Breast epithelium (tissue), 4 donors: ENCODE results near the gene SNRK. TPM values are rescaled to one million over a fixed set of nuclear protein-coding genes. Genes with fewer than 3 reads are reported as not detected.

Experiments used
- DNase-seq, 2 donors: peaks; one replicate each; pipeline ENCODE4 v3.0.0-alpha.2; 2019; ENCODE audit warnings: low spot score in 2 of 2
- H3K27ac ChIP-seq, 2 donors: fragments of 200-600 bp; sonication (generic) in 1 of 2; one replicate each; pipeline ENCODE4 v1.5.1; 2016 to 2019; ENCODE audit warnings: mild to moderate bottlenecking in 1 of 2
- H3K27me3 ChIP-seq, 2 donors: fragments of 200-600 bp; sonication (generic) in 1 of 2; one replicate each; pipeline versions ENCODE4 v1.5.1 to v1.6.0; 2017 to 2019; ENCODE audit warnings: control low read depth in 1 of 2, mild to moderate bottlenecking in 1 of 2
- H3K36me3 ChIP-seq: fragments of 200-600 bp; one replicate; pipeline ENCODE4 v1.5.1; 2019
- H3K4me1 ChIP-seq, 2 donors: fragments of 200-600 bp; sonication (generic); one replicate each; pipeline ENCODE4 v1.5.1; 2016 to 2019; ENCODE audit warnings: control low read depth in 1 of 2
- H3K4me3 ChIP-seq, 3 donors: fragments of 200-600 bp; sonication (generic); 1 replicate in 2 of 3; 2 replicates in 1 of 3; pipeline ENCODE4 v1.5.1; 2016 to 2019; ENCODE audit warnings: mild to moderate bottlenecking in 3 of 3, moderate library complexity in 2 of 3
- H3K9me3 ChIP-seq, 2 donors: fragments of 200-600 bp; sonication (generic) in 1 of 2; one replicate each; pipeline ENCODE4 v1.5.1; 2016 to 2019; ENCODE audit warnings: control low read depth in 1 of 2
- POLR2A ChIP-seq: fragments of 450-650 bp; IDR thresholded peaks from one replicate; pipeline ENCODE4 v1.6.1; 2016; ENCODE audit warnings: antibody characterized with exemption, mild to moderate bottlenecking, moderate library complexity
- POLR2AphosphoS5 ChIP-seq, 3 donors: sonication (generic); formaldehyde crosslinking; IDR thresholded peaks; one replicate each; pipeline ENCODE4 v1.6.1; 2017; ENCODE audit warnings: antibody characterized with exemption in 3 of 3
- intact Hi-C: fragments of 100-400 bp; cut with DNase I; formaldehyde crosslinking; loops from one replicate; pipeline ENCODE4 v1.15.1; 2023; ENCODE audit warnings: low total_unique reads
- total RNA-seq, 3 donors: library from RNA; depleted of rRNA; stranded (reverse); fragments of >200 nt; gene quantifications; one replicate each; pipeline ENCODE4 v1.1.0, GENCODE V29; 2016
- TF ChIP-seq, protein P1 (sequence below), 3 donors: fragments of 450-650 bp; IDR thresholded peaks; one replicate each; pipeline ENCODE4 v1.5.1; 2016 to 2017; ENCODE audit warnings: antibody characterized with exemption in 3 of 3, mild to moderate bottlenecking in 3 of 3, moderate library complexity in 3 of 3

SNRK gene
- total RNA-seq, 3 donors from 2014 or later, result 52.0 to 84.9 (median 72.8) TPM

DNA sequence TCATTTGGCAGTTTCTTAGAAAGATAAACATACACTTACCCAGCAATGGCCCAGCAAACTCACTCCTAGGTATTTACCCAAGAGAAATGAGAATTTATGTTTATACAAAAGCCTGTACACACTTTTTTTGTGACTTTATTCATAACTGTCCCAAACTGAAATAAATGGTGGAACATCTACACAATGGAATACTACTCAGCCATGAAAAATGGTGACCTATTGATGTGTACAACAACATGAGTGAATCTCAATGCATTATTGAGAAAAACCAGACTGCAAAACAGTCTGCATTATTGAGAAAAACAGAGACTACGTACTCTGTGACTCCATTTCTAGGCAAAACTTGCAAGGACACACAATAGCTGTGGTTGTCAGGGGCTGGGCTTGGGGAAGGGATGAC is 37.2 kb downstream of the SNRK start:
- Histone ChIP-seq H3K9me3 (no peaks in the 10 kb centered on the region), H3K4me3 (no peak overlapping the region), H3K27ac (no peak overlapping the region), H3K27me3 (no peaks in the 10 kb centered on the region), H3K4me1 (peaks cover 0 to 12% of the 10 kb centered on the region in 2 donors), H3K36me3 (no peaks in the 10 kb centered on the region)
- intact Hi-C loops, result no loop called here
- DNase-seq, result no peak
- TF ChIP-seq POLR2AphosphoS5 (IDR thresholded peaks at IDR 0.05) (no peak), POLR2A (no peak)
- TF ChIP-seq, protein P1, sequence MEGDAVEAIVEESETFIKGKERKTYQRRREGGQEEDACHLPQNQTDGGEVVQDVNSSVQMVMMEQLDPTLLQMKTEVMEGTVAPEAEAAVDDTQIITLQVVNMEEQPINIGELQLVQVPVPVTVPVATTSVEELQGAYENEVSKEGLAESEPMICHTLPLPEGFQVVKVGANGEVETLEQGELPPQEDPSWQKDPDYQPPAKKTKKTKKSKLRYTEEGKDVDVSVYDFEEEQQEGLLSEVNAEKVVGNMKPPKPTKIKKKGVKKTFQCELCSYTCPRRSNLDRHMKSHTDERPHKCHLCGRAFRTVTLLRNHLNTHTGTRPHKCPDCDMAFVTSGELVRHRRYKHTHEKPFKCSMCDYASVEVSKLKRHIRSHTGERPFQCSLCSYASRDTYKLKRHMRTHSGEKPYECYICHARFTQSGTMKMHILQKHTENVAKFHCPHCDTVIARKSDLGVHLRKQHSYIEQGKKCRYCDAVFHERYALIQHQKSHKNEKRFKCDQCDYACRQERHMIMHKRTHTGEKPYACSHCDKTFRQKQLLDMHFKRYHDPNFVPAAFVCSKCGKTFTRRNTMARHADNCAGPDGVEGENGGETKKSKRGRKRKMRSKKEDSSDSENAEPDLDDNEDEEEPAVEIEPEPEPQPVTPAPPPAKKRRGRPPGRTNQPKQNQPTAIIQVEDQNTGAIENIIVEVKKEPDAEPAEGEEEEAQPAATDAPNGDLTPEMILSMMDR (IDR thresholded peaks at IDR 0.05), result no peak

DNA sequence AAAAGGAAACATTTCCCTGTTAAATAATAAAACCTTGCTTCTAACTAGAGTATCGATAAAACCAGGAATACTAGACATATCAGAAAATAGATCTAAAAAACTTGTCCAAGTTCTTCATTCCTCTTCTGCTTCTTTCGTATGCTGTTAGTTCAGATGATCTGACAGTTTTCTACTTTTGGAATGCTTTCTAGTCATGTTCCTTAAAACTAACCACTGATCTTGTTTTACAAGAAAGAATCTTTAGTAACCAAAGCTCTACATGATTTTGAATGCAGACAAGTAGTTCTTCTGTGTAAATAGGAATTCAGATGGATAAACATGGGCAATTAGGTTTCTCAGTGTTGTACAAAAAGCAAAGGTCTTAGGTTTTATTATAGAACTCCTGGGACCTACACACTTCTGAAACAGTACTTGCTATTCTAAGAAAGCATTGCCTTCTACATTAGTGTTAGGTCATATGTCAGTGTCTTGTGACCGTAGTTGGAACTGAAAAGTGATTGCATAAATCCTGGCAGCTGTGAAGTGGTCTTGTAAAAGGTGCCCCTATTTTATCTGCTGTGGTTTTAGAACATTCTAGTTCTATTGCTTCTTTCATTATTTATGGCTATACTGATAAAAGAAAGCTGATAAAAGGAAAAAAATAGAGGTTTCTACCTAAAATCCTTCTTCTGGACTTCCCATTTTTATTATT is 40.7 kb downstream of the SNRK start:
- Histone ChIP-seq H3K4me1 (peaks cover 0 to 12% of the 10 kb centered on the region in 2 donors), H3K4me3 (peak overlapping the region in 1 of 3 donors; percentile 6), H3K36me3 (no peaks in the 10 kb centered on the region), H3K27me3 (no peaks in the 10 kb centered on the region), H3K9me3 (no peaks in the 10 kb centered on the region), H3K27ac (peak overlapping the region; percentile 38 to 45)
- DNase-seq, result no peak
- intact Hi-C loops, result no loop called here
- no peak for TF ChIP-seq POLR2A
- TF ChIP-seq, protein P1 (IDR thresholded peaks at IDR 0.05), result no peak
- TF ChIP-seq POLR2AphosphoS5 (IDR thresholded peaks at IDR 0.05), result no peak

DNA sequence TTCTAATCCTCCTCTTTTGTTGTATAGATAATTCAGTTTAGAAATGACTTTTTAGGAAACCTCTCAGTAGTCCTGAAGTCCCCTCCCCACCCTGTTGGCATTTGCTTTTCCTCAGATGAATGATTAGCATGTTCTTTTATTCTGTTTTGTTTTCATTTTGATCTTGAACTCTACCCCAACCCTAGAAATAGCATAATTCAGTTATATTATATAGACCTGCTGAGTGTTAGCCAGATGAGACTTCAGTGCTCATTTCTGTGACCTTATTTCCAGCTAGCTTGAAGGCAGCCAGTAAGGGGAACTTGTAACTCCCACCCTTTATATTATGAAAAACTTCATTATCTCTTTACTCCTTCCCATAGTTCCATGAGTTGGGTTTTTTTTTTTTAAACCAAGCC is 41.2 kb downstream of the SNRK start:
- TF ChIP-seq POLR2AphosphoS5 (IDR thresholded peaks at IDR 0.05) (no peak), POLR2A (no peak)
- TF ChIP-seq, protein P1 (IDR thresholded peaks at IDR 0.05), result no peak
- Histone ChIP-seq H3K4me3 (no peak overlapping the region), H3K27me3 (no peaks in the 10 kb centered on the region), H3K4me1 (peaks cover 0 to 12% of the 10 kb centered on the region in 2 donors), H3K36me3 (no peaks in the 10 kb centered on the region), H3K27ac (peak overlapping the region in 1 of 2 donors; percentile 38), H3K9me3 (no peaks in the 10 kb centered on the region)
- DNase-seq, result no peak
- intact Hi-C loops, result no loop called here

GRCh38 chr3:43328653-43329052 is 42.3 kb downstream of the SNRK start:
- Histone ChIP-seq H3K27ac (peak overlapping the region in 1 of 2 donors; percentile 2), H3K4me1 (peaks cover 0 to 12% of the 10 kb centered on the region in 2 donors)
- intact Hi-C loops, result no loop called here

DNA sequence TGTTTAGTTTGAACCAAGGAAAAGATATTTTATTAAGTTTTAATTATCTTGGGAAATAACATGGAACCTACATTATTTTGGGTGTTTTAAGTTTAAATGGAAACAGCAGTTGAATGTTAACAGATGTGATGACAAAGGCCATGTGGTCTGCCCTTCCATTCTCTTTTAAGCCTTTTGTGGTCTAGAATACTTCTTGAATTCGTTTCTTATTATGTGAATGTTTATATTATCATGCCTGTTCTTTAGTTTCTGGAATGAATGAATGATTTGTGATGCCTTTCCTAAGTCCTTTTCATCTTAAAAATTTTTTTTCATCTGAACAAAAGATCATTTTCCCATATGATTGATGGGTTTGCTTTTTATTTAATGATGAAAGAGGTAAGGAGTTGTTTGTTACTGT is 44.6 kb downstream of the SNRK start:
- H3K27me3 ChIP-seq, result no peaks in the 10 kb centered on the region
- no peak for DNase-seq
- H3K36me3 ChIP-seq, result no peaks in the 10 kb centered on the region
- H3K27ac ChIP-seq, result no peak overlapping the region
- H3K4me1 ChIP-seq, result peaks cover 0 to 7% of the 10 kb centered on the region in 2 donors
- no peak overlapping the region for H3K4me3 ChIP-seq
- intact Hi-C loops, result no loop called here
- no peak for TF ChIP-seq POLR2A
- no peak for TF ChIP-seq POLR2AphosphoS5 (IDR thresholded peaks at IDR 0.05)
- TF ChIP-seq, protein P1 (IDR thresholded peaks at IDR 0.05), result no peak
- H3K9me3 ChIP-seq, result peaks cover under 1 to 9% of the 10 kb centered on the region in 2 donors

More at GRCh38 chr3:43328653-43329052, 42.3 kb downstream of the SNRK start:
- Histone ChIP-seq H3K36me3 (no peaks in the 10 kb centered on the region), H3K27me3 (no peaks in the 10 kb centered on the region), H3K4me3 (no peak overlapping the region), H3K9me3 (no peaks in the 10 kb centered on the region)
- TF ChIP-seq, protein P1 (IDR thresholded peaks at IDR 0.05), result no peak
- no peak for TF ChIP-seq POLR2AphosphoS5 (IDR thresholded peaks at IDR 0.05)
- TF ChIP-seq POLR2A, result no peak
- DNase-seq, result no peak
